HUDEP-2 (cell line): ENCODE data around the gene WASF3.
"Not testable (repeated sequence)": the region's sequence is repeated elsewhere in the genome, so short reads cannot be mapped to it uniquely, and the experiment has no call there.

Source experiments
- DNase-seq, 76 experiments: peaks; one replicate each; lab custom pipeline; 2025; ENCODE audit not compliant: unreplicated experiment in 76 of 76; lab: John Stamatoyannopoulos, UW

WASF3 gene

GRCh38 chr13:26706381-26706780, 148.9 kb downstream of the WASF3 start:
- no peak for DNase-seq

- peak in 44 of 76 experiments; percentile 1 to 58 (median 18) for DNase-seq
These were observed 149.9 kb downstream of the WASF3 start for GRCh38 chr13:26707122-26708006.

GRCh38 chr13:26708007-26708297, 150.5 kb downstream of the WASF3 start:
- no peak for DNase-seq

- no peak for DNase-seq
These were observed 152.0 kb downstream of the WASF3 start for GRCh38 chr13:26709461-26709860.

GRCh38 chr13:26710166-26710565, 152.7 kb downstream of the WASF3 start:
- DNase-seq, result no peak

GRCh38 chr13:26711211-26711610, 153.7 kb downstream of the WASF3 start:
- no peak for DNase-seq

- no peak for DNase-seq
These were observed 155.9 kb downstream of the WASF3 start for GRCh38 chr13:26713341-26713740.

- DNase-seq, result no peak
These were observed 159.5 kb downstream of the WASF3 start for GRCh38 chr13:26716984-26717383.

- no peak for DNase-seq
These were observed 160.7 kb downstream of the WASF3 start for GRCh38 chr13:26718146-26718545.

GRCh38 chr13:26718872-26719271, 161.4 kb downstream of the WASF3 start:
- no peak for DNase-seq

GRCh38 chr13:26719356-26719945, 162.0 kb downstream of the WASF3 start:
- peak in 11 of 76 experiments; percentile 5 to 46 (median 33) for DNase-seq

- no peak for DNase-seq
These were observed 164.0 kb downstream of the WASF3 start for GRCh38 chr13:26721251-26722121.

- DNase-seq, result no peak
These were observed 164.8 kb downstream of the WASF3 start for GRCh38 chr13:26722321-26722720.

GRCh38 chr13:26723620-26724019, 166.1 kb downstream of the WASF3 start:
- DNase-seq, result not testable (repeated sequence)

GRCh38 chr13:26726684-26727083, 169.2 kb downstream of the WASF3 start:
- no peak for DNase-seq

GRCh38 chr13:26727122-26727521, 169.6 kb downstream of the WASF3 start:
- no peak for DNase-seq

- no peak for DNase-seq
These were observed 170.2 kb downstream of the WASF3 start for GRCh38 chr13:26727633-26728032.

- DNase-seq, result no peak
These were observed 178.2 kb downstream of the WASF3 start for GRCh38 chr13:26735677-26736076.
